Neural cell (in vitro differentiated cells): ENCODE measurements around the gene FGF6. TPM values are rescaled to one million over a fixed set of nuclear protein-coding genes. Genes with fewer than 3 reads are reported as not detected.

ENCODE experiments used
- H2AFZ ChIP-seq: fragments of 200-600, 300-800 bp; sonication (generic), shearing (Covaris generic); 2 replicates; pipeline ENCODE4 v1.6.0; 2014; ENCODE audit warnings: low read depth, mild to moderate bottlenecking, antibody characterized with exemption, low read length, moderate library complexity
- H3F3A ChIP-seq: fragments of 200-600 bp; shearing (Covaris generic); 2 replicates; pipeline ENCODE4 v1.6.1; 2016; ENCODE audit warnings: mild to moderate bottlenecking, moderate library complexity, mixed read lengths, antibody characterized with exemption, low read length; ENCODE audit not compliant: insufficient read depth, poor library complexity, severe bottlenecking
- H3K27ac ChIP-seq: fragments of 200-600, 300-800 bp; sonication (generic), shearing (Covaris generic); 2 replicates; pipeline ENCODE4 v1.5.1; 2014; ENCODE audit warnings: mild to moderate bottlenecking, low read length, moderate library complexity
- H3K27me3 ChIP-seq: fragments of 300-800, 200-600 bp; sonication (generic), shearing (Covaris generic); 2 replicates; pipeline ENCODE4 v1.6.0; 2014; ENCODE audit warnings: mild to moderate bottlenecking, low read depth, low read length, moderate library complexity; ENCODE audit not compliant: insufficient read depth
- H3K36me3 ChIP-seq: fragments of 300-800, 200-600 bp; sonication (generic), shearing (Covaris generic); 2 replicates; pipeline ENCODE4 v1.5.1; 2014; ENCODE audit warnings: mild to moderate bottlenecking, antibody characterized with exemption, low read length, moderate library complexity; ENCODE audit not compliant: insufficient read depth
- H3K4me2 ChIP-seq: fragments of 300-800, 200-600 bp; sonication (generic), shearing (Covaris generic); 2 replicates; pipeline ENCODE4 v1.6.0; 2014; ENCODE audit warnings: mild to moderate bottlenecking, low read length
- H3K4me3 ChIP-seq: fragments of 300-800, 200-600 bp; sonication (generic), shearing (Covaris generic); 2 replicates; pipeline ENCODE4 v1.5.1; 2014; ENCODE audit warnings: mild to moderate bottlenecking, low read length, moderate library complexity
- H3K79me2 ChIP-seq: fragments of 200-600 bp; shearing (Covaris generic); replicated peaks from 2 replicates; pipeline ENCODE4 v1.6.0; 2014; ENCODE audit warnings: mild to moderate bottlenecking, low read length, moderate library complexity; ENCODE audit not compliant: insufficient read depth
- H3K9ac ChIP-seq: fragments of 300-800, 200-600 bp; sonication (generic), shearing (Covaris generic); 2 replicates; pipeline ENCODE4 v1.6.1; 2016; ENCODE audit warnings: mild to moderate bottlenecking, low read length, mixed read lengths
- H3K9me2 ChIP-seq: fragments of 200-600 bp; shearing (Covaris generic); 2 replicates; pipeline ENCODE4 v1.6.1; 2016; ENCODE audit warnings: mild to moderate bottlenecking, low read length, mixed read lengths; ENCODE audit not compliant: insufficient read depth
- H3K9me3 ChIP-seq: fragments of 200-600, 300-800 bp; sonication (generic), shearing (Covaris generic); 2 replicates; pipeline ENCODE4 v1.6.1; 2016; ENCODE audit warnings: mild to moderate bottlenecking, mixed run types, low read length, moderate library complexity, mixed read lengths
- H4K20me1 ChIP-seq: fragments of 200-600 bp; shearing (Covaris generic); 2 replicates; pipeline ENCODE4 v1.6.1; 2016; ENCODE audit warnings: mild to moderate bottlenecking, mixed run types; ENCODE audit not compliant: insufficient read depth
- CTCF ChIP-seq: fragments of 450-650 bp; IDR thresholded peaks from 2 replicates; pipeline ENCODE4 v1.5.1; 2014; ENCODE audit warnings: antibody characterized with exemption, mild to moderate bottlenecking, moderate library complexity; ENCODE audit not compliant: poor library complexity, severe bottlenecking
- EP300 ChIP-seq: fragments of 450-650 bp; conservative IDR thresholded peaks from 2 replicates; pipeline ENCODE4 v1.6.1; 2014; ENCODE audit warnings: antibody characterized with exemption, mild to moderate bottlenecking, moderate library complexity; ENCODE audit not compliant: poor library complexity, severe bottlenecking
- EZH2 ChIP-seq: fragments of 200-600, 300-800 bp; shearing (Covaris generic), sonication (generic); IDR thresholded peaks from 2 replicates; pipeline ENCODE4 v1.6.1; 2014; ENCODE audit warnings: antibody characterized with exemption, low read length, borderline replicate concordance, mild to moderate bottlenecking; ENCODE audit not compliant: insufficient read depth, poor library complexity, severe bottlenecking
- MXI1 ChIP-seq: fragments of 450-650 bp; conservative IDR thresholded peaks from 2 replicates; pipeline ENCODE4 v1.6.1; 2014; ENCODE audit warnings: antibody characterized with exemption, mild to moderate bottlenecking; ENCODE audit not compliant: poor library complexity, severe bottlenecking
- POLR2AphosphoS5 ChIP-seq: IDR thresholded peaks from 2 replicates; pipeline ENCODE4 v1.6.1; 2012
- RAD21 ChIP-seq: fragments of 450-650 bp; conservative IDR thresholded peaks from 2 replicates; pipeline ENCODE4 v1.6.1; 2014; ENCODE audit warnings: antibody characterized with exemption, mild to moderate bottlenecking, moderate library complexity
- REST ChIP-seq: IDR thresholded peaks from 2 replicates; pipeline ENCODE4 v1.6.1; 2012; ENCODE audit warnings: borderline replicate concordance
- SMC3 ChIP-seq: fragments of 450-650 bp; conservative IDR thresholded peaks from 2 replicates; pipeline ENCODE4 v1.6.1; 2014; ENCODE audit warnings: antibody characterized with exemption, mild to moderate bottlenecking, moderate library complexity; ENCODE audit not compliant: poor library complexity
- TAF1 ChIP-seq: IDR thresholded peaks from 2 replicates; pipeline ENCODE4 v1.6.1; 2012; ENCODE audit warnings: low read depth
- polyA plus RNA-seq: library from polyadenylated mRNA; depleted of rRNA; stranded (reverse); fragments of >200 nt; gene quantifications from 2 replicates; pipeline ENCODE4 v1.2.3, GENCODE V29; 2014

The FGF6 gene
- polyA plus RNA-seq, 1 donor from 2014 or later, result not detected

- H4K20me1 ChIP-seq, result no peaks in the 10 kb centered on the region
- no peak overlapping the region for H3K27ac ChIP-seq
- H3K9me3 ChIP-seq, result no peaks in the 10 kb centered on the region
- H3K27me3 ChIP-seq, result no peaks in the 10 kb centered on the region
- H3F3A ChIP-seq, result no peaks in the 10 kb centered on the region
- H3K4me2 ChIP-seq, result no peak overlapping the region
- no peaks in the 10 kb centered on the region for H3K79me2 ChIP-seq
- H3K9ac ChIP-seq, result no peak overlapping the region
- no peak overlapping the region for H2AFZ ChIP-seq
- no peak for TF ChIP-seq EP300
- no peak for TF ChIP-seq POLR2AphosphoS5
- TF ChIP-seq RAD21, result no peak
- no peak for TF ChIP-seq TAF1
- no peak for TF ChIP-seq CTCF
- no peak for TF ChIP-seq EZH2
- no peak for TF ChIP-seq MXI1
- no peak for TF ChIP-seq SMC3
- no peak for TF ChIP-seq REST
- H3K9me2 ChIP-seq, result no peaks in the 10 kb centered on the region
- H3K36me3 ChIP-seq, result no peaks in the 10 kb centered on the region
- no peak overlapping the region for H3K4me3 ChIP-seq
Observed at GRCh38 chr12:4454315-4454860, 8.8 kb upstream of the FGF6 start.

GRCh38 chr12:4451694-4452093, 6.1 kb upstream of the FGF6 start:
- Histone ChIP-seq H3K36me3 (no peaks in the 10 kb centered on the region), H3K27me3 (no peaks in the 10 kb centered on the region), H3K27ac (no peak overlapping the region), H3K9me3 (no peaks in the 10 kb centered on the region), H3K79me2 (no peaks in the 10 kb centered on the region), H3K9ac (no peak overlapping the region), H3K4me3 (no peak overlapping the region), H3K9me2 (no peaks in the 10 kb centered on the region), H2AFZ (no peak overlapping the region), H4K20me1 (no peaks in the 10 kb centered on the region), H3F3A (no peaks in the 10 kb centered on the region), H3K4me2 (no peak overlapping the region)
- TF ChIP-seq TAF1 (no peak), REST (no peak), RAD21 (no peak), CTCF (no peak), EZH2 (no peak), EP300 (no peak), POLR2AphosphoS5 (no peak), SMC3 (no peak), MXI1 (no peak)
